GM12892 (cell line): ENCODE data around the gene ARHGEF4.

ENCODE experiments used
- POLR2A ChIP-seq: IDR thresholded peaks from 2 replicates; pipeline ENCODE4 v1.6.1; 2011; ENCODE audit warnings: low read depth, low read length, control low read depth
- POLR2AphosphoS5 ChIP-seq: IDR thresholded peaks from 2 replicates; pipeline ENCODE4 v1.6.1; 2011; ENCODE audit warnings: low read depth, low read length, control low read depth

GRCh38 chr2:130996691-130997090 lies 160.0 kb downstream of the ARHGEF4 start:
- TF ChIP-seq POLR2AphosphoS5: no peak
- no peak for TF ChIP-seq POLR2A
